ENCODE data around the gene PSMD14.

DNA sequence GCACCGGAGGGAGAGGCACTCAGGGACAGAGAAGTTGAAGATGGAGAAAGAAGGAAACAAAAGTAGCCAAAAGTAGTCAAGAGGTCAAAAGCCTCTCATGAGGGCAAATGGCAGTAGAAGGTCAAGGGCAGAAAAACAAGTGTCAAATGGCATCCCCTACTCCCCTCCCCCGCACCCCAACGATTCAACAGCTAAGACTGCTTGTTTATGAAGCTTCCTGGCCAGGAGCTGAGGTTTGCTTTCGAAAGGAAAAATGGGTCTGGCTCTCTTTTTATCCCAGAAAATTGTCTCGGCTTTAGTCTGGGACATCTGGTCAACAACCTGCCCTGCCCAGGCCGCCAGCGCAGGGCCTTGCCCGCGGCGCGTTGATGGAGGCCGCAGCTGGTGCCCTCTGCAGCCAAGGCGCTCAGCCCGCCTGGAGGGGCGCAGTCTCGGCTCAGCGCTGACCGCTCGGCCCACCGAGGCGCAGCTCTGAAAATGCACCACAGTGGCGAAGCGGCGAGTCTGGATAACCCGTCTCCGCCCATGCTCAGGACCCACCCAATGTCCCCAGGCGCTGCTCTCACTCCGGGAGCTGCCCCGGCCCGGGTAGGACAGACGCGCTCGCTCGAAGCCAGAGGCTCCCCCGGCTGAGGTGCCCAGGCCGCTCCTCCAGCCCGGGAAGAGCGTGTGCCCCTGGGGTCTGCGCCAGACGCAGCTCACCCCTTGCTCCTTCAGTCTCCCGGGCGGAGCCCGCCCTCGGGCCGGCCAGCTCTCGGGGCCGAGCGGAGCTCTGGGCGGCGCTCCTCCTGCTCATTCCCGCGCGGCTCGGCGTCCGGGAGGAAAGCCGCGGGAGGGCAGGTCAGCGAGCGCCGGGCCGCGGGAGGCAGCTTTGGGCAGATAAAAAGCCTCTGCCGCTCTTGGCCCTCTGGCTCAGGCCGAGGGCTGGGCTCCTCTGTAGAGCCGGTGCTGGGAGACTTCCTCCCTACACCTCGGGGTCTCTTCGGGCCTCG, 106.1 kb downstream of the PSMD14 start:
- TF ChIP-seq EP300 (conservative IDR thresholded peaks at IDR 0.05; ENCODE audit: poor library complexity, severe bottlenecking) (no peak), MXI1 (conservative IDR thresholded peaks at IDR 0.05; ENCODE audit: poor library complexity, severe bottlenecking) (no peak)
- TF ChIP-seq, protein P1, sequence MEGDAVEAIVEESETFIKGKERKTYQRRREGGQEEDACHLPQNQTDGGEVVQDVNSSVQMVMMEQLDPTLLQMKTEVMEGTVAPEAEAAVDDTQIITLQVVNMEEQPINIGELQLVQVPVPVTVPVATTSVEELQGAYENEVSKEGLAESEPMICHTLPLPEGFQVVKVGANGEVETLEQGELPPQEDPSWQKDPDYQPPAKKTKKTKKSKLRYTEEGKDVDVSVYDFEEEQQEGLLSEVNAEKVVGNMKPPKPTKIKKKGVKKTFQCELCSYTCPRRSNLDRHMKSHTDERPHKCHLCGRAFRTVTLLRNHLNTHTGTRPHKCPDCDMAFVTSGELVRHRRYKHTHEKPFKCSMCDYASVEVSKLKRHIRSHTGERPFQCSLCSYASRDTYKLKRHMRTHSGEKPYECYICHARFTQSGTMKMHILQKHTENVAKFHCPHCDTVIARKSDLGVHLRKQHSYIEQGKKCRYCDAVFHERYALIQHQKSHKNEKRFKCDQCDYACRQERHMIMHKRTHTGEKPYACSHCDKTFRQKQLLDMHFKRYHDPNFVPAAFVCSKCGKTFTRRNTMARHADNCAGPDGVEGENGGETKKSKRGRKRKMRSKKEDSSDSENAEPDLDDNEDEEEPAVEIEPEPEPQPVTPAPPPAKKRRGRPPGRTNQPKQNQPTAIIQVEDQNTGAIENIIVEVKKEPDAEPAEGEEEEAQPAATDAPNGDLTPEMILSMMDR (IDR thresholded peaks at IDR 0.05; ENCODE audit: poor library complexity, severe bottlenecking): peak; percentile 19

Measured in neural cell (in vitro differentiated cells).